HEK293T (cell line): ENCODE data around the gene SCNN1G.

ENCODE experiments used
- CTCF ChIA-PET: fragments of 350-600 bp; formaldehyde crosslinking; extraction: SDS; loops from one replicate; lab custom pipeline; 2021; ENCODE audit warnings: antibody characterized with exemption, inconsistent platforms; lab: Yijun Ruan, JAX
- POLR2A ChIA-PET: fragments of 350-600 bp; formaldehyde crosslinking; extraction: SDS; loops from one replicate; lab custom pipeline; 2020; ENCODE audit warnings: antibody characterized with exemption, inconsistent platforms; lab: Yijun Ruan, JAX
- DNase-seq: peaks from one replicate; pipeline ENCODE4 v3.0.0; 2012; ENCODE audit warnings: mixed read lengths; ENCODE audit errors: extremely low spot score
- ARNT ChIP-seq: fragments of 450-650 bp; IDR thresholded peaks from 2 replicates; pipeline ENCODE4 v1.6.1; 2017; ENCODE audit warnings: mild to moderate bottlenecking
- BHLHE40 ChIP-seq: fragments of 450-650 bp; IDR thresholded peaks from 2 replicates; pipeline ENCODE4 v1.6.1; 2016; ENCODE audit warnings: mild to moderate bottlenecking, moderate library complexity, borderline replicate concordance
- CTBP1 ChIP-seq: fragments of 450-650 bp; IDR thresholded peaks from 2 replicates; pipeline ENCODE4 v1.6.1; 2016; ENCODE audit warnings: borderline replicate concordance
- ELF4 ChIP-seq: fragments of 450-650 bp; IDR thresholded peaks from 2 replicates; pipeline ENCODE4 v1.6.1; 2017; ENCODE audit warnings: antibody characterized with exemption
- FOXA1 ChIP-seq: fragments of 450-650 bp; IDR thresholded peaks from 2 replicates; pipeline ENCODE4 v1.6.1; 2016; ENCODE audit warnings: mild to moderate bottlenecking
- FOXK2 ChIP-seq: fragments of 450-650 bp; IDR thresholded peaks from 2 replicates; pipeline ENCODE4 v1.6.1; 2016; ENCODE audit warnings: mild to moderate bottlenecking
- FOXM1 ChIP-seq: fragments of 450-650 bp; IDR thresholded peaks from 2 replicates; pipeline ENCODE4 v1.6.1; 2017; ENCODE audit warnings: mild to moderate bottlenecking, borderline replicate concordance
- HDGF ChIP-seq: fragments of 450-650 bp; IDR thresholded peaks from 2 replicates; pipeline ENCODE4 v1.6.1; 2017; ENCODE audit warnings: antibody characterized with exemption, borderline replicate concordance
- L3MBTL2 ChIP-seq: fragments of 450-650 bp; conservative IDR thresholded peaks from 2 replicates; pipeline ENCODE4 v1.6.1; 2016; ENCODE audit warnings: mild to moderate bottlenecking
- LEF1 ChIP-seq: fragments of 450-650 bp; IDR thresholded peaks from 2 replicates; pipeline ENCODE4 v1.6.1; 2017; ENCODE audit warnings: mild to moderate bottlenecking, borderline replicate concordance
- NFRKB ChIP-seq: fragments of 450-650 bp; IDR thresholded peaks from 2 replicates; pipeline ENCODE4 v1.6.1; 2016; ENCODE audit warnings: mild to moderate bottlenecking, moderate library complexity
- PKNOX1 ChIP-seq: fragments of 450-650 bp; IDR thresholded peaks from 2 replicates; pipeline ENCODE4 v1.6.1; 2016
- SP1 ChIP-seq: fragments of 450-650 bp; IDR thresholded peaks from 2 replicates; pipeline ENCODE4 v1.6.1; 2017
- SUZ12 ChIP-seq: fragments of 450-650 bp; IDR thresholded peaks from 2 replicates; pipeline ENCODE4 v1.6.1; 2016; ENCODE audit warnings: mild to moderate bottlenecking
- TARDBP ChIP-seq: fragments of 450-650 bp; IDR thresholded peaks from 2 replicates; pipeline ENCODE4 v1.6.1; 2016
- ZNF384 ChIP-seq: fragments of 450-650 bp; IDR thresholded peaks from 2 replicates; pipeline ENCODE4 v1.6.1; 2016

Gene SCNN1G

GRCh38 chr16:23257682-23258081 lies 75.1 kb downstream of the SCNN1G start:
- DNase-seq = no peak
- POLR2A ChIA-PET = no interaction called here
- CTCF ChIA-PET = interaction anchor here (0.6 kb wide), 1 partner anchor 10 kb away, joined by 3 read pairs; no protein-coding TSS in a partner anchor
- TF ChIP-seq HDGF = no peak
- TF ChIP-seq PKNOX1 = no peak
- no peak for TF ChIP-seq L3MBTL2
- TF ChIP-seq ZNF384 = no peak
- no peak for TF ChIP-seq NFRKB
- TF ChIP-seq BHLHE40 = no peak
- TF ChIP-seq ELF4 = no peak
- no peak for TF ChIP-seq SP1
- TF ChIP-seq CTBP1 = no peak
- TF ChIP-seq FOXM1 = no peak
- no peak for TF ChIP-seq TARDBP
- no peak for TF ChIP-seq ARNT
- TF ChIP-seq FOXK2 = no peak
- TF ChIP-seq LEF1 = no peak
- no peak for TF ChIP-seq SUZ12
- no peak for TF ChIP-seq FOXA1

- no peak for DNase-seq
- POLR2A ChIA-PET = no interaction called here
- TF ChIP-seq TARDBP (no peak), ZNF384 (no peak), LEF1 (no peak), ELF4 (no peak), L3MBTL2 (no peak)
- CTCF ChIA-PET = no interaction called here
Measured at GRCh38 chr16:23258919-23259237, 76.3 kb downstream of the SCNN1G start.
